Renal pelvis (tissue), 4 donors: ENCODE results near the gene FAM186B. TPM values are rescaled to one million over a fixed set of nuclear protein-coding genes. Genes with fewer than 3 reads are reported as not detected.
"Not testable (repeated sequence)": the region's sequence is repeated elsewhere in the genome, so short reads cannot be mapped to it uniquely, and the experiment has no call there.

Experiments used
- DNase-seq: peaks from one replicate; pipeline ENCODE4 v3.0.0-alpha.2; 2013
- polyA plus RNA-seq, 3 donors: library from polyadenylated mRNA; unstranded; fragments of 120-200 nt; gene quantifications; one replicate each; pipeline ENCODE4 v1.2.1, GENCODE V29; 2013; ENCODE audit not compliant: insufficient read length in 3 of 3

Gene FAM186B
- polyA plus RNA-seq, 3 donors, result 0.93 to 3.9 (median 3.9) TPM

DNA sequence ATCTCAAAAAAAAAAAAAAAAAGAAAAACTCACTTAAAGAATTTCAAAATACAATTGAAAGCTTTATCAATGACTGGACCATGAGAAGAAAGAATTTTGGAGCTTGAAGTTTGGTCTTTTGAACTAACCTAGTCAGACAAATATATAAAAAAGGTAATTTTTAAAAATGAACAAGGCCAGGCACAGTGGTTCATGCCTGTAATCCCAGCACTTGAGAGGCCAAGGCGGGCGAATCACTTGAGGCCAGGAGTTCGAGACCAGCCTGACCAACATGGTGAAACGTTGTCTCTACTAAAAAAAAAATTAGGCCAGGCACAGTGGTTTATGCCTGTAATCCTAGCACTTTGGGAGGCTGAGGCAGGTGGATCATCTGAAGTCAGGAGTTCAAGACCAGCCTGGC lies 5.3 kb upstream of the FAM186B start:
- not testable (repeated sequence) for DNase-seq

DNA sequence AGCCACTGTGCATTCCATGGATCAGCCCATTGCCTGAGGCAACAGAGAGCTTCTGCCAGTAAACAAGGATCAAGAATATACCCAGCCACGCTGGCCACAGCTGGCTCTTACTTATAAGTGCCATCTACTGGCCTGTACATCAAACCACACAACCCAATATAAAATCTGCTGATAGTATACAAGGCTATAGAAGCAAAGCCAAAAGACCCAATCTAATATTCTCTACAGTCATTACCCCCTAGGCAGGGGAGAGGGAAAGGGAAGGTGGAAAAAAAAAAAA lies 4.4 kb upstream of the FAM186B start:
- no peak for DNase-seq

DNA sequence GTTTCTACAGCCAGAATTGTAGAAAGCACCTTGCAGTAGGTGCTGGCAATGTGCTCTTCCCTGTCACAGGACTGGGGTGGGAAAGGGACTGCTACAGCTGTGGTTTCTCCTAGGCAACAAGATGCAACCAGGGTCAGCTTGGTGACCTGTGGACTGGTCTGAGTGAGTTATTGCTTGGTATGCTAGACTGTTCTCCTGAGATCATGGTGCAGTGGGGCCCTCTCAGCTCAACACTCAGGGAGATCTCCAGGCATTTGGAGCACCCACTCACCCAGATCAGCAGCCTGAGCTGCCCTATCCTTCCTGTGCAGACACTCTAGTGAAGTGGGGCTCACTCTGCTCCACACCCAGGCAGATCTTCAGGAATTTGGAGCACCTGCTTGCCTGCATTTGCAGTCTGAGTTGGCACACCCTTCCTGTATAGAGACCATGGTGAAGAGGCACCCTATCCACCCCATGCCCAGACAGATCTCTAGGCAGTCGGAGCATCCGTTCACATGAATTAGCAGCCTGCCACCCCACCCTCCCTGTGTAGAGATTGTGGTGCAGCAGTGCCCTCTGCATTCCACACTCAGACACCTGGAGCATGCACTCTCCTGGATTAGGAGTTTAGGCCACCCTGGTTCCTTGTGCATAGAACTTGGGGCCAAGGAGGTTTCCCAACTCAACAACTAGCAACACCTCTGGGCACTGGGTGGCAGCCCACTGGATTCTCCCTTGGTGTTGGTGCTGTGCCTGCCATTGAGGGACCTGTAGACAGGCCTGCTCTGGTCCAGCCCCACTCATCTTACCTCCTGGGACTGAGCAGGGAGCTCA lies 3.8 kb upstream of the FAM186B start:
- DNase-seq, result no peak

DNA sequence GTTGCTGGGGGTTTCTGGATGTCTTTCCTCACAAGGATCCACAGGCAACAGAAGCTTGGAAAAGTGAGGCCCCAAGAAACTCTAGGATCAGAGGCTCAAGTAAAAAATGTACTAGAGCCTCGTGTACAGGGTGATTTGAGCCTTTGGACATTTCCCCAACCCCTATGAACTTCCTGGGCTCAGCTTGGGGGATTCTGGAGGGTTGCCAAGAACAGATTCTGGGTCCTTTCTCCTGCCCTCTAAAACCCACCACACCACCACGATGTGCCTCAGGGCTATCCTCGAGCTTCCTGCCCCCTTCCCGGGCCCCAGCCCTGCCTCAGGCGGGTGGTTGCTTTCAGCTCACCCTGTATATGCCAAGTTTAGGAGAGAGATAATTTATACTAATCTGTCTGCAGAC lies 583 bp downstream of the FAM186B start:
- DNase-seq, result no peak

DNA sequence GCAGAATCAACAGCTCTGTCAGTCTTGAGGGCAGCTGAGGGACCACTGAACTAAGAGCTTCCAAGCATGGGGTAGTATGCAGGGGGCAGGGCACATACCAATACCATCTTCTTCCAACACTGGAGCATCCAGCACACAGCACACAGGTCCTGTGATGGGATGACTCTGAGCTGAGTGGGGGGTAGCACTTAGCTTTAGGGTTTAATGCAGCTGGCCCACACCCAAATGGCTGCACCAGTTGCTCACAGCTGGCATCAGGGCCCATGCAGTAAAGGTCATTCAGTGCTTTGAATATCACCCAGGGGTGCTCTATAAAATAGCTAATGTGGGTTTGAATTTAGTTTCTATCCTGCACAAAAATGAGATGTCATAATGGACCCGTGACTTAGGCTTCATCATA lies 1.7 kb downstream of the FAM186B start:
- DNase-seq, result no peak

DNA sequence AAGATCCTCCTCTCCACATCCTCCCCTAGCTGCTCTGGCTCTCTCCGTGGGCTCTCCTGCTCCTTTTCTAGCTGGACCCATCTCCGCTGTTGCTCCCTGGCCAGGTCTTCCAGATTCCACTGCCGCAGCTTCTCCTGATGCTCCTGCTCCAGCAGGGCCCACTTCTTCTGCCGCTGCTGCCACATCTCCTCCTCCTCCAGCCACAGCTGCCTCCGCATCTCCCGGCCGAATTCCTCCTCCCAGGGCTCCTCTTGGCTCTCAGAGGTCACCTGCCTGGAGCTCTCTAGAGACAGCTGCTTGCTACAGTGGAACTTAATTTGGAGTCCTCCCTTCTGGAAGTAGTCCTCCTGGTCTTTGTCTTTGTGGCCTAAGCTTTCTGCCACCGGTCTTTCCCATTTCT lies 5.5 kb downstream of the FAM186B start:
- no peak for DNase-seq

DNA sequence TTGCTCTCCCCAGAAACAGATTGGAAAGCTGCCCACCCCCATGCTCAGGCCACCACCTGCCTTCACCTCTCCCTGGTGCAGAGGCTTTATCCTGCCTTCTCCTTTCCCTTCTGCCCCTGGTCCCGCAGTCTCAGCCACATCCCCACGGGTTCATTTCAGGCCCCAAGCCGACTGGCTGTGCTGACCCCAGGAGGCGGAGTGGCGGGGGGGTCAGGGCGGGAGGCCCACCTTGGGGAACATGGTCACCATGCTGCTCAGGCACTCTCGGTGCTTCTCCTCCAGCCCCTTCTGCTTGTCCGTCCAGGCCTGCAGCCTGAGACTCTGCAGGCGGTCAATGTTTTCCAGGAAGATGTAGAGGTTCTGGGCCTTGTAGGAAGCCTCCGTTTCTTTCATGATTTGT lies 6.9 kb downstream of the FAM186B start:
- DNase-seq, result no peak

DNA sequence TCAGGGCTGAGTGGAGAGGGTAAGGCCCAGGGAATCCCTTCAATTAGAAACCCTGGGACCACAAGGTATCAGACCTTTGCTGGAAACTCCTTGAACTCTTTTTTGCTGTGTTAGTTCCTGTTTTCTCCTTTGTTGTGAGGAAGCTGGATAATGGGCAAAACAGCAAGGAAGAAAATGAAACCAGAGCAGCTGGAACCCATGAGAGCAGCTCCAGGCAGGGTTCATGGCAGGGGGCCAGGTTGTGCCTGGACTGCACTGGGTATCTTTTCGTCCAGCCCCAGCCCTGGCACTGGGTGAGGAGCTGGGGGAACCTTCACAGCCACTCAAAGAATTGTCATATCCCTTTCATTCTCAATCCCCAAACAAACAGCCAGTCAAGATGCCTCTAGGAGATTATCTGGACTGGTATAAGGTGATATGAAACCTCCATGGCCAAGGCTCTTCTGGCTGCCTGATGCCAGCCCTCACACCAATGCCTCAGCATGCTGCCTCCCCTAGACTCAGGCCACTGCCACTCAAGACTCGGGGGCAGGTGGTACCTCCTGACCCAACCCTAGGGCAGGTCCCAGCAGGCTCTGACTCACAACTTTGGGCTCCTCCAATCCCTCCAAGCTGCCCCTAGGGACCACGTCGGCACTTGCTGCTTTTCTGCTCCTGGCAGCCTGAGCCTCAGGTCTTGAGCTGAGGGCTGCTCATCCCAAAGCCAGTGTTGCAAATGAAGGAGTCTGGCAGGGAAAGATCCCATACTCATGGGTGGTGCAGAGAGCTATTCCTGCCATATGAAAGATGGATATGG lies 16.5 kb downstream of the FAM186B start:
- DNase-seq, result no peak

DNA sequence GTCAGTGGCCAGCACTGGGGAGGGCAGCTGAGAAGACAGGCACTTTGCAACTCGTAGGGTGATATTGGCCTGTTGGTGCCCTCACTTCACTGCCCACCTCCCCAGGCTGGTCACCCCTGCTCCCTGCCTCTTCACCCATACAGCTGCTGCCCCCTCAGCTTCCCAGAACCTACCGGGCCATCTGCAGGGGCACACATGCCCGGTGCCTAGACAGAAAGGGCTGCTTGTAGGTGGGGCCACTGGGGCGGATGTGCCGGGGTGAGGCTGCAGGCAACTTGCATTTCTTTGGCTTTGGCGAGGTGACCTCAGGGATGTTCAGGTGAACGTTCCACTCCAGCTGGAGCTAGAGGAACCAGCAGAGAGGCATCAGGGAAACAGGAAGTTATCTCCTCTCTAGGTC lies 17.2 kb downstream of the FAM186B start:
- DNase-seq, result no peak

DNA sequence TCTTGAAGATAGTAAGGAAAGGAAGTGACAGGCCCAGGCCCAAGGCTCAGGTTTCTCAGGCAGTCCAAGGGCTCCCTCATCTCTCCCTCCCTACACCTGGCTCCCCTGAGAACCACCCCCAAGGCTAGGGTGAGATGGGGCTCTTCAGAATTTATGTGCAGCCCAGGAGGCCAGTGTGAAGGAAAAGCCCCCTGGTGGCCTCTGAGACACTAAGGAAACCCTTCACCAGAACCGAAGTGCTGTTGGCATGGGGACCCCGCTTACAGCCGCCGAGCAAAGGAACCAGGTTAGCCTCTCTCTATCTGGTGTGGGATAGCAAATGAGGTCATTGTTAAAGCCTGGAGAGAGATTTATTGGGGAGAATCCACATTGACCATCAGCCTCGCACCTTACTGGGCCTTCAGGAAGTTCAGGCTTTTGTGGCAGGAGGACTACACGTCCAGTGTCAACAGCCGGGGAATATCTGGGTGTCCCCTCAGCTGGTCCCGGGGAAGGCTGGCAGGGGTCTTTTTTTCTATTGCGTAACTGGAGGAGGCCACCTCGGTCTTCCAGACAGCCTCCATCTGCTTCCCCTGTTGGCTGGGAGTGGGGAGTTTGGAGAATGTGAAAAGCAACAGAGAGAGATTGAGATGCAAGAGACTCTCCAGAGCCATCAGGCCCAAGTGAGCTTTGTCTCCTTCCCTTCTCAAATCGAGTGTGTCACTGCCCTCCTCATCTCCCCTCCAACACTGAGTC lies 18.1 kb downstream of the FAM186B start:
- no peak for DNase-seq

DNA sequence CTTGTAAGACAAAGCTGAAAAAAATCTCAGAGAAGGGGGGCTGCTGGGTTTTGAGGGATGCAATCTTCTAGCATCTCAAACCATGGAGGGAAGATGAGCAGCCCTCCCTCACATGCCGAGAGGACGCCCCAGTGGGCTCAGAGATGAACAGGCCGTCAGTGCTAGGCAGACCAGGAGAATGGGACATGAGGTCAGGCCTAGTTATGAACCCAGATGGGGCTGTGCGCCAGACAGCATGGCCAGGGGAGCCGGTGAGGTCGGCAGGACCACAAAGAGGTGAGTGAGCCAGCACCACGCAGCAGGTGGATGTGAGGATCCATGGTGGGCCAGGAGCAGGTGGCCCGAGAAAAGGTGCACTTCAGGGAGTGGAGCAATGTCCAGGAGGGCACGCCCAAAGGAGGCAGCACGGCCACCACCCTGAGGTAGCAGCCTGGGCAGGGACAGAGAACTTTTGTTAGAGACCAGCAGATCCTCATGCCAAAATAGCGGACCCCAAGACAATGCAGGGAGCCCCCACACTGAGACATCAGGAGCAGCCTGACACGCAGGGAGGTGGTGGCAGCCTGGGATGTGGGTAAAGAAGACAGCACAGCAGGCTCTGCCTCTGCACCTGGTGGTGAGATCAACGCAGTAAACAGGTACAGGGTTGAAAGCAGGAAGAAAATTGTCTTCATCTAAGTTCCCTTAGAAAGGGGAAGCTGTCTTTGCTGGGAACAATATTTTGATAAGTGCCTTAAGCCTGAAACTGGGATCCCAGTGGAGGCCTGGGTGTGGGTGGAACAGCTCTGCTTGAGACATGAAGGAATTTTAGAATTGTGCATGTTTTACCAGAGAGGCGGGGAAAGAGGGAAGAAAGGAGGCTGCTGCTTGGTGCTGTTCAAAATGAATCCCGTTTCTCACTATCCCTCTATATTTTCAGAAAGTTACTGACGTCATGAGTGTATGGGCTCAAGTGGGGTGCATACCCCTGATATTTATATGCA lies 19.7 kb downstream of the FAM186B start:
- no peak for DNase-seq

DNA sequence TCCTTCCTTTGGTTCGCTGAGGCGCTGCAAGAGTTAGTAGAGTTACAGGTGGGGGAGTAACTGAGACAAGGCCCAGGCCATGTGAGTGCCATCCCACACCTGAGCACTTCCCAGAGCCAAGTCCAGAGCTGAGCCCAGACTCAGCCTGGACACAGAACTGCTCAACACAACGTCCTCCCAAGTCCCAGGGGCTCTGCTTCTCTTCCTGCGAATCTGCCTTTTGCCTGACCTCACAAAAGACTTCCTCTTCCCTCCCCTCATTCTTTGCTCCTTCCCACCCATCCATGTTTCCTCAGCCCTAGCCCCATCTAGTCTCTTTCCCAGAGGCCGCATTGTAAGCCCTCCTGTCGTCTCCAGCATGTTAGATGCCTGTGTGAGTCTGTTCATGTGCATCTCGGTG lies 20.8 kb downstream of the FAM186B start:
- DNase-seq, result no peak

DNA sequence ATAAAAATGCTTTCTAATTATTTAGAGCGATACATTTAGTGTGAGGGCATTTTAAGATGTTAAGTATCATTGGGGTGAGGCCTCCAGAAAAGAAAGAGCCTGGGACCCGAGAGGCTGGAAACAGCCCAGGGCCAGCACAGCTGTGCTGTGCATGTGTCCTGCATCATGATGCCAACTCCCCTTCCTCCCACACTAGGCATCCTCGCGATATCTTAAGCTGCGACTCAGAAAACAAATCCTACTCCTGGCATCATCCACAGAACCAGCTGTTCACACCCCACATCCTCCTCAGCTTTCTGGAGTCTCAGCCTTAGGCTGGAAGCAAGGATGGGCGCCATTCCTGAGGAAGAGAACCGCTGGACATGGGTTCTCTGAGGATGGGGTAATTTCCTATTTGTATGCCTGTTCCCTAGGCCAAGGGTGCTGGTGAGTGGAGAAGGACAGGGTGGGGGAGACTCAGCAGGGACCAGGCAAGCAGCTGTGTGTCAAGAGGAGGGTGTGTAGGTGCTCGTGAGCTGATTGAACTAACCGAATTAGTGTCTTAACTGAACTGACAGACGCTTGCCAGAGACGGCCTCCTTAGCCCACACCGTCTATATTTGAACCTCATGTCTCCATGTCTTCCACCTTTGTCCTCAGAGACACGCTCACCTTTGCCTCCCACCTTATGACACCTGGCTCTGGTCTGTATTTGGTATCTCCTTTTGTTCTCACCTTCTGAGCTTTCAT lies 21.9 kb downstream of the FAM186B start:
- no peak for DNase-seq

DNA sequence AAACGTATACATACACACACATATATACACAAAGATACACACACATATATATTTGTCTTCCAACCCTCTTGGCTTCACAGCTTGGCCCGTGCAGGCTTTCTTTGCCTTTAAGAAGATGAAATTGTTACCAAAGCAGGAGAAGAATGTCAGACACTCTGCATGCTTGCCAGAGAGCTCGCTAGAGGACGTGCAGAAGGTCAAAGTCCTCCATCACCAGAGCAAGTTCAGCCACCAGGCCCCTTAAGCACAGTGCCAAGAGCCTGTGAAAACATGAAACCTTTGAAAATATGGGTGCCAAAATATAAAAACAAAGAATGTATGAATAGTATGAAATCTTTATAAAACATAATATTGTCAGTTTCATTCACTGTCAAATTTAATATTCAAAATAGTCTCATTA lies 22.6 kb downstream of the FAM186B start:
- DNase-seq, result no peak

DNA sequence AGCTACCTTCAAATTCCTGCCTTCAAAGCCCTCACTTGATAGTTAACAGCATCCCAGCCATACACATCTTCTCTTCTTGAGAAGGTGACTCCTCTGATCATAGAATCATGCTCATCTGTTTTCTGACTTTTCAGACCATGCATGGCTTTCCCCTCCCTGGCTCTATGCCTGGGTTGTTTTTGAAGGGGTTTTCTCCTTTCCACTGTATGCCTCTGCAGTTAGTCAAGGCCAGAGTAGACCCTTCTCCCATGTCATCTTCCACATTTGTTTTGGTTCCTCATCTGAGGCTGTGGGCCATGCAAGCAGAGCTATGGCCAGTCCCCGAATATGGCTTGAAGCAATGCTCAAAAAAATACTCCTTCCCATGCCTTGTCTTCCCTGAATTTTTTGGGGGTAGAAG lies 23.2 kb downstream of the FAM186B start:
- DNase-seq, result no peak

DNA sequence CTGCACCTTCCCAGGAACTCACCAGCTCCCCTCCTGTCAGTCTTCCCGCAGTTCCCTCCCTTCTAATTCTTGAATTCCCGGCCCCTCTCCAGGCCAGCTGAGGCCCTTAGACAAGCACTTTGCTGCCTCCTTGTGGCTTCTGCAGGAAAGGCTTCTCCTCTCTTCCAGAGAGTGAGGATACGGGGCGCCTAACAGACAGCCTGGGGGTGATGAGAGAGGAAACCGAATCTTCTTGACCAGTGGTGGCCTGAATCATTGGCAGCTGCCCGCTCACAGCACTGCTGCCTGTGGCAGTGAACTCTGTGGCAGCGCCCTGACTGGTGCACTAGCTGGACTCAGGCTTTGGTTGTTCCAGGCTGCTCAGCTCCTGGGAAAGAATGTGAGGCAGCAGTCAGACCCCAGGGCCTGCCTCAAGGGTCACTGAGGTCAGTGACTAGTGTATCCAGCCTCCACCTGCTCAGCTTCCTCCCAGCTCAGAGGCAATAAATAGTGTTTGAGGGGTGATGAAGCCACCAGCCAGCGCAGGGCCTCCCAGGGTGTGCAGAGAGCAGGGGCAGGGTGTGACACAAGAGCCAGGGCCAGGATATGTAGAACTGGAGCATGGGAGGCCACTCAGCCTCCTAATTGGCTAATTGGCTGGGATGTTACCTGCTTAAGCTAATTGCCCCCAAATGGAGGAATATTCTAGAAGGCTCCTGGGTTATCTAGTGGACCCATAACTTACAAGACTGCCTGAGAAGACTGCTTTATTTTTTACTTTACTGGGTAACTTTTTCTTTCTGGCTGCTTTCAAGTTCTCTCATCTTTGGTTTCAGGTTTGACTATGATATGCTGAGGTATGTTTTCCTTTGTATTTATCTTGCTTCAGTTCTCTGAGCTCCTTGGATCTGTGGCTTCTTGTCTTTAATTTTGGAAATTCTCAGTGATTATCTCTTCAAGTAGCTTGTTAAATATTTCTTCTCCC lies 24.6 kb downstream of the FAM186B start:
- DNase-seq, result peak; percentile 88

DNA sequence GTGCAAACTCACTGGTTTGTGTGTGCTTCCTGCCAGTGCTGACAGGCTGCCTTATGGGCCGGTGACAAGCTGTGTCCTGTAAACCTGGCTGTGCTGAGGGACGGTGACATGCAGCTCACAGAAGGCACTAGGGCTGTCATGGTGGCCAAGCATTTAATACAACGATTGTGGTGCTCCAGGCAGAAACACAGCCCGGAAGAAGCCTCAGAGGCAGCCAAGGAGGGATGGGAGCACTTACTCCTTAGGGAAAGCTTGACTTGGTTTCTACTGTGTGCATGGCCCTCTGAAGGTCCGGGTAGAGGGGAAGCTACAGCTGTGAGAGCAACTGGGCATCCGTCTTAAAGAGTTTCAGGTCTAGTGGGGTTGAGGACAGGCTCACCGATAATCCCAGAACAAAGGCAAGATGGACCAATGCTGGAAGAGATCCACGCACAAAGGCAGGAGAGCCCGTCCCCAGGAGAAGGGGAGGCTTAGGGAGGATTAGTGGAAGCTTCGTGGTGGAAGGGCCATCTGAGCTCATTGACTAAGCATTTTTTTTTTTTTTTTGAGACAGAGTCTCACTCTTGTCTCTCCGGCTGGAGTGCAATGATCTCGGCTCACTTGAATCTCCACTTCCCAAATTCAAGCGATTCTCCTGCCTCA lies 26.8 kb downstream of the FAM186B start:
- DNase-seq, result no peak

DNA sequence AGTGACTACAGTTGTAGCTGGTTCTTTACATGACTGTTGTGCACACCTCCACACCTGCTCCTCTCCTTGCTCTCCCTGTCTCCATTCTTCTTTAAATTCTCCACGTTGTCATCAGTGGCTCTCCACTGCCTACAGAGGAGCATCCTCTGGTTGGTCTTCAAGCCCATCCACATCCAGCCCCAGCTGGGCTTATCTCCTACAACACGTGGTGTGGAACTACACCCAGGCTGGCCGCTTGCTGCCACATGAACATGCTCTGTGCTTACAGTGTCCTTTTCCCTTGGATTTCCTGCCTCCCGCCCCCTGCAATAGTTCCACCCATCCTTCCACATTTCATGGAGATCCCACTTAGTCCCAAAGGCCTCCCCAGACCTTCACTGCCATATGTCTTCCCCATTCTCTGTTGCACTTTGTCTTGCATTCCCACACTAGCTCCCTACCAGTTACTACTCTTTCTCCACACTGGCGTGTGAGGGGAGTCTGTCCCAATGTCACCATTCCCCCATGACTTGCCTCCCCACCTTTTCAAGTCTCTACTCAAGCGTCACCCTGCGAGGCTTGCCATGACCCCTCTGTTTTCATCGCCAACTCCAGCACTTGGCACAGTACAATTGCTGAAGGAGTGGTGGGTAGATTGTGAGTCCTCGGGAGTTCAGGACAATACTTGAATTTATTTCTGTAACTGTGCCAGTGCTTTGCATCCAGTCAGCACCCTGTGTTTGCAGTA lies 27.7 kb downstream of the FAM186B start:
- no peak for DNase-seq
